ENCODE results near the gene ZNF678. TPM values are rescaled to one million over a fixed set of nuclear protein-coding genes. Genes with fewer than 3 reads are reported as not detected.
A peak's percentile ranks its signal among the peaks of the same experiment; 100 is the strongest.

Gene ZNF678
- total RNA-seq, 2 donors from 2014 or later = 2.7 to 3.3 TPM

DNA sequence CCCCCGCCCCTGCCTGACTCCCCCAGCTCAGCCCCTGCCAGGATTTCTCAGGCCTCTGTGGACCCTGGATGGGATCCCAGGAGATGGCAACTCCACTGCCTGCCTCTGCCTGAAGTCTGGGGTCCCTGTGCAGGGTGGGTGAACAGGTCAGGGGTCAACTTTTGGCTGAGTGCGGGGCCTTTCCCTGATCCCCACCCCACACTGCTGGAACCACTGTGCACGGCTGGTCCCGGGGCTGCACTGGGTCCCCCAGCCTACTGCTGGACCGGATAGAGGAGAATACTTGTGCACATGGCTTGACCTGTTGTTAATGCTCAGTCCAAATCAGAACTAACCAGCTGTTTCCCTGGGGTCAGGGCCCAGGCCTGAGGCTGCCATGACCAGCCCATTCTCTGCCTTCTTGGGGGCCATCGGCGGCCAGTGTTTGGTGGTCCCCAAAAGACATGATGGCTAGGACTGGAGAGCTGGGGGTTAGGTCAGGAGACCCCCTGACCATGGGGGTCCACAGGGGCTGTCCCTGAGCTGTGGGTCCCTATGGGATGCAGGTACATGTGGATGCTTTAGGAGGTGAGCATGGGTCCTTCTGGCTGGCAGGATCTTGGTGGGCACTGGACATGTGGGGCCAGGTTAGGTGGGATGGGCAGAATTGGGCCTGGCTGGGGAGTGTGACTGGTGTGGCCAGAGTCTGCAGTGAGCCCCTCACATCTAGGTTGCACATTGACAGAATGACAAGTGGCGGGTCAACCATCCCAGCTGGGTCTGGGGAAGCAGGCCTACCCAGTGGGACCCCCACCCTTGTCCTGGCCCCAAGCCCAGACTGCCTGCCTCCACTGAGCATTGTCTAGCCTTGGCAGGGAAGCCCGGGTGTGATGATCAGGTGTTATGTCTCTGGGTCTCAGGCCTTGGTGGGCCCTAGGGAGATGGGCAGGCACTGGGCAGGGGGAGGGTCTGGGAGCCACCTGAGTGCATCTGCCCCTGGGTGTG lies 19.0 kb upstream of the ZNF678 start:
- Histone ChIP-seq H3K4me3 (no peak overlapping the region), H3K27ac (no peak overlapping the region), H3K9me3 (no peaks in the 10 kb centered on the region), H3K27me3 (no peaks in the 10 kb centered on the region), H3K36me3 (no peaks in the 10 kb centered on the region), H3K4me1 (peaks cover 0 to 22% of the 10 kb centered on the region in 2 donors)
- no peak for DNase-seq (ENCODE audit: low spot score)
- TF ChIP-seq, protein P1, sequence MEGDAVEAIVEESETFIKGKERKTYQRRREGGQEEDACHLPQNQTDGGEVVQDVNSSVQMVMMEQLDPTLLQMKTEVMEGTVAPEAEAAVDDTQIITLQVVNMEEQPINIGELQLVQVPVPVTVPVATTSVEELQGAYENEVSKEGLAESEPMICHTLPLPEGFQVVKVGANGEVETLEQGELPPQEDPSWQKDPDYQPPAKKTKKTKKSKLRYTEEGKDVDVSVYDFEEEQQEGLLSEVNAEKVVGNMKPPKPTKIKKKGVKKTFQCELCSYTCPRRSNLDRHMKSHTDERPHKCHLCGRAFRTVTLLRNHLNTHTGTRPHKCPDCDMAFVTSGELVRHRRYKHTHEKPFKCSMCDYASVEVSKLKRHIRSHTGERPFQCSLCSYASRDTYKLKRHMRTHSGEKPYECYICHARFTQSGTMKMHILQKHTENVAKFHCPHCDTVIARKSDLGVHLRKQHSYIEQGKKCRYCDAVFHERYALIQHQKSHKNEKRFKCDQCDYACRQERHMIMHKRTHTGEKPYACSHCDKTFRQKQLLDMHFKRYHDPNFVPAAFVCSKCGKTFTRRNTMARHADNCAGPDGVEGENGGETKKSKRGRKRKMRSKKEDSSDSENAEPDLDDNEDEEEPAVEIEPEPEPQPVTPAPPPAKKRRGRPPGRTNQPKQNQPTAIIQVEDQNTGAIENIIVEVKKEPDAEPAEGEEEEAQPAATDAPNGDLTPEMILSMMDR (IDR thresholded peaks at IDR 0.05) = no peak

DNA sequence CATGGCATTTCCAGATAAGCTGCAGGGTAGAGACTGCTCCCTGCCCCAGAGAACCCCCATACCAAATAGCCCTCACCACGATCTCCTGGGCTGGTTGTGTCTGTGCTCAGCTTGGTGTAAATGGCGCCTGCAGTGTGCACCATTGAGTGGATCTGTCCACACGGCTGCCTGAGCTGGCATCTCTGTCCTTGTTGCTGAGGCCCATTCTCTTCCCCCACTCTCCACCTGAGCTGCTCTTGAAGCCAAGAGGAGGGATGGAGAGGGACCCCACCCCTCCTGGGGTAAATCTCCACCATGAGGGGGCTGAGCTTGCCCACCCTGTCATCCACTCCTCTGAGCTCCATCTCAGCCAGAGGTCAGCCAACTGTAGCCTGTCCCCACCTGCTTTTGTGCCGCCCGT lies 18.0 kb upstream of the ZNF678 start:
- TF ChIP-seq, protein P1 (IDR thresholded peaks at IDR 0.05) = no peak
- no peaks in the 10 kb centered on the region for H3K27me3 ChIP-seq

DNA sequence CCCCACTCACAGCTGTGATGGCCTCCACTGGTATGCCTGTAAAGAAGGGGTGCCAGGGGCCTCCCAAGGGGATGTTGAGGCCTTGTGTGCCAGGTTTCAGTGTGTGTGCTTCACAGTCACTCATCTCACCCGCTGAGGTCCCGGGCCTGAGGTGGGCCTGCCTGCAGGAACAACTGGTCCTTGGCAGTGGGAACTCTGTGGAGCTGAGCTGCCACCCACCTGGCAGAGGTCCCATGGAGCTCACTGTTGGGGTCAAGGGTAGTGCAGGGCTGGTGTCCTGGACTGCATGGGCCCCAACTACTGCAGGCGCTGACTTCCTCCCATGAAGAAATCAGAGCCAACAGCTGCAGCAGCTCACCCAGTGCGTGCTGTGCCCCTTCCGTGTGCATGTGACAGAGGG lies 17.3 kb upstream of the ZNF678 start:
- Histone ChIP-seq H3K27me3 (no peaks in the 10 kb centered on the region), H3K27ac (peak overlapping the region in 1 of 2 donors; percentile 57), H3K9me3 (peaks cover 0 to under 1% of the 10 kb centered on the region in 2 donors), H3K36me3 (no peaks in the 10 kb centered on the region), H3K4me1 (peaks cover 0 to 22% of the 10 kb centered on the region in 2 donors), H3K4me3 (no peak overlapping the region)
- DNase-seq (ENCODE audit: low spot score) = peak; percentile 56
- TF ChIP-seq, protein P1 (IDR thresholded peaks at IDR 0.05) = no peak

More for the DNA sequence above, 18.0 kb upstream of the ZNF678 start:
- Histone ChIP-seq H3K9me3 (no peaks in the 10 kb centered on the region), H3K4me1 (peaks cover 0 to 22% of the 10 kb centered on the region in 2 donors), H3K36me3 (no peaks in the 10 kb centered on the region), H3K27ac (peak overlapping the region in 1 of 2 donors; percentile 57), H3K4me3 (no peak overlapping the region)
- no peak for DNase-seq (ENCODE audit: low spot score)

- Histone ChIP-seq H3K4me1 (peaks cover 0 to 17% of the 10 kb centered on the region in 2 donors), H3K36me3 (no peaks in the 10 kb centered on the region), H3K27ac (peak overlapping the region in 1 of 2 donors; percentile 57), H3K4me3 (no peak overlapping the region), H3K27me3 (no peaks in the 10 kb centered on the region), H3K9me3 (peaks cover 0 to 7% of the 10 kb centered on the region in 2 donors)
- TF ChIP-seq, protein P1 (IDR thresholded peaks at IDR 0.05) = no peak
- no peak for DNase-seq (ENCODE audit: low spot score)
These were observed 16.6 kb upstream of the ZNF678 start for GRCh38 chr1:227546598-227547309.

DNA sequence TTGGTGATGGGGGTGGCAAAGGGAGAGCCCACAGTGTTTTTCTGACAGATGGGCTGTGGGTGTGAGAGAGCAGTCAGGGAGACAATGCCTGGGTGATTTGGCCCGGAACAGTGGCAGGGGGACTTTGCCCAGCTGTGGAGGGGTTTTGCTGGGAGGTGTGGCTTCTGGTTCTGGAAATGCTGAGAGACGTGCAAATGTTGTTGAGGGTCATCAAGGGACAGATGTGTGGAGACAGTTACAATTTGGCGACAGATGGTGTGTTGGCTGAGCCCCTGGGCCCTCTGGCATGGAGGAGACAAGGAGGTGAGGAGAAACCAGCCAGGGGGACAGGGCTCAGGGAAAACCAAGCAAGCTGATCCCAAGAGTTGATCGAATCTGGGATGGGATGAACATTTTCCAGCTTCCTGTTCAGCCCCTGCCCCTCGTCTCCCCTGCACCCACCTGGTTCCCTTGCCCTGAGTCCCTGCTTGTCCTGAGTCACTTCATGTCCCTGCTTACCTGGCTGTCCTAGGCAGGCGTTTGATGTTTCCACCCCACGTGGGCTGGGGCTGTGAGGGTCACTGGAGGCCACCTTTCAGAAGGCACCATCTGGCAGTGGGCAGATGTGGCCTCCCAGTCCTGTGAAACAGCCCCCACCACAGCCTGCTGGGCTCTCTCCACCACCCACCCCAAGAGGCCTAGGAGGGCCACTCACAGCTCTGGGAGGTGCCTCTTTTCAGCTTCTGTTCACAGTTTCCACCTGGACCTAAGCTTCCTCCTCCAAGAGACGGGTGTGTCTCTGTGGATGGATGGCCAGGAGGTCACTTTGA lies 15.8 kb upstream of the ZNF678 start:
- Histone ChIP-seq H3K9me3 (peaks cover 0 to 9% of the 10 kb centered on the region in 2 donors), H3K27ac (no peak overlapping the region), H3K4me1 (peaks cover 0 to 13% of the 10 kb centered on the region in 2 donors), H3K27me3 (no peaks in the 10 kb centered on the region), H3K36me3 (no peaks in the 10 kb centered on the region), H3K4me3 (no peak overlapping the region)
- no peak for DNase-seq (ENCODE audit: low spot score)
- TF ChIP-seq, protein P1 (IDR thresholded peaks at IDR 0.05) = no peak
